Measurements from ENCODE around the gene NR5A1. TPM values are rescaled to one million over a fixed set of nuclear protein-coding genes. Genes with fewer than 3 reads are reported as not detected.

The NR5A1 gene
- total RNA-seq, 4 donors from 2014 or later: 0.17 TPM; not detected in 3

DNA sequence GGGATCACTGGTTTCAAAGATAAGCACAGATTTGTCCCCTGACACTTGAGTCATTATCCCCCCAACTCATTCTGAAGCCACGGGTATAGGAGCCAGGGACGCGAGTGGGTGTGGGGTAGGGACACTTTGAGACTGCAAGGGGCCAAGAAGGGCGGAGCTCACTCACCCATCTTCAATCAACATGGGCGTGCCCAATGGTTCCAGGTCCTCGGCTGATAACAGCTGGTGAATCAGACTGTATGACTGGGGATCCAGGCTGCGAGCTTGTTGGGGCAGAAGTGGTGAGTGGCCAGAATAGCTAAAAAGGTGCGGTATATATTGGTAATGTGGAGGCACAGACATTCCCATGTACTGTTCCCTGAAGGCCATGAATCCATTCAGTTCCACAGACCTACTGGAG, 30.7 kb upstream of the NR5A1 start:
- H3K27me3 ChIP-seq: no peaks in the 10 kb centered on the region
- no peak for DNase-seq (ENCODE audit: extremely low spot score)
- H3K4me1 ChIP-seq: no peaks in the 10 kb centered on the region
- no peak overlapping the region for H3K4me3 ChIP-seq
- intact Hi-C loops (cut with DNase I): loop anchor here (2.0 to 5.0 kb wide), 2 partner anchors 119 to 411 kb away; no protein-coding TSS in a partner anchor
- peaks cover 5 to 24% (median 10%) of the 10 kb centered on the region in 4 donors for H3K36me3 ChIP-seq
- no peaks in the 10 kb centered on the region for H3K9me3 ChIP-seq
- TF ChIP-seq, protein P1, sequence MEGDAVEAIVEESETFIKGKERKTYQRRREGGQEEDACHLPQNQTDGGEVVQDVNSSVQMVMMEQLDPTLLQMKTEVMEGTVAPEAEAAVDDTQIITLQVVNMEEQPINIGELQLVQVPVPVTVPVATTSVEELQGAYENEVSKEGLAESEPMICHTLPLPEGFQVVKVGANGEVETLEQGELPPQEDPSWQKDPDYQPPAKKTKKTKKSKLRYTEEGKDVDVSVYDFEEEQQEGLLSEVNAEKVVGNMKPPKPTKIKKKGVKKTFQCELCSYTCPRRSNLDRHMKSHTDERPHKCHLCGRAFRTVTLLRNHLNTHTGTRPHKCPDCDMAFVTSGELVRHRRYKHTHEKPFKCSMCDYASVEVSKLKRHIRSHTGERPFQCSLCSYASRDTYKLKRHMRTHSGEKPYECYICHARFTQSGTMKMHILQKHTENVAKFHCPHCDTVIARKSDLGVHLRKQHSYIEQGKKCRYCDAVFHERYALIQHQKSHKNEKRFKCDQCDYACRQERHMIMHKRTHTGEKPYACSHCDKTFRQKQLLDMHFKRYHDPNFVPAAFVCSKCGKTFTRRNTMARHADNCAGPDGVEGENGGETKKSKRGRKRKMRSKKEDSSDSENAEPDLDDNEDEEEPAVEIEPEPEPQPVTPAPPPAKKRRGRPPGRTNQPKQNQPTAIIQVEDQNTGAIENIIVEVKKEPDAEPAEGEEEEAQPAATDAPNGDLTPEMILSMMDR (IDR thresholded peaks at IDR 0.05): no peak
- TF ChIP-seq EP300 (IDR thresholded peaks at IDR 0.05): no peak
- WGBS: 95% methylated on average over 8 of the region's 8 CpGs
- H3K27ac ChIP-seq (replicated peaks in 1 of 4): no peak overlapping the region

DNA sequence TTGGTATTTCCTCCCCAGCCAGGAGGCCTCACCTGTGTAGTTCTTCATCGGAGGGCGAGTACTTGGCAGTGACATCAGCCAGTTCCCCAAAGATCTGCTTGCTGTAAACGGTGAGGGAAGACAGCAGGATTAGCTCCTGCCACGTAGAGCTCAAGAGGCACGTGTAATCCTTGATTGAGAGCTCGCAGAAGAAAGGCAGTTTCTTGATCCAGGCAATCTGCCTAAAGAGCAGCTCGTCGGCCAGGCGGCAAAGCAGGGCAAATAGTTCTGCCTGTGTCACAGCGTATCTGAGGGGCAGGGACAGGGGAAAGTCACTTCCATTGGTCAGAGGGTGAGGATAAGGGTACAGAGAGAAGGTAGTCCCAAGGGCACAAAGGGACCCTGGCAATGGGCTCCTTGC, 28.6 kb upstream of the NR5A1 start:
- Histone ChIP-seq H3K36me3 (peaks cover 5 to 24% (median 10%) of the 10 kb centered on the region in 4 donors), H3K27ac (replicated peaks in 1 of 4) (no peak overlapping the region), H3K4me3 (no peak overlapping the region), H3K27me3 (no peaks in the 10 kb centered on the region), H3K9me3 (no peaks in the 10 kb centered on the region), H3K4me1 (no peaks in the 10 kb centered on the region)
- TF ChIP-seq EP300 (IDR thresholded peaks at IDR 0.05) (no peak), POLR2A (IDR thresholded peaks at IDR 0.05; ENCODE audit: low read depth) (no peak), POLR2AphosphoS5 (IDR thresholded peaks at IDR 0.05) (no peak)
- TF ChIP-seq, protein P1 (IDR thresholded peaks at IDR 0.05): no peak
- DNase-seq (ENCODE audit: extremely low spot score): no peak
- WGBS: 95% methylated on average over 8 of the region's 10 CpGs
- intact Hi-C loops (cut with DNase I): loop anchor here (2.0 to 5.0 kb wide), 2 partner anchors 117 to 409 kb away; no protein-coding TSS in a partner anchor

DNA sequence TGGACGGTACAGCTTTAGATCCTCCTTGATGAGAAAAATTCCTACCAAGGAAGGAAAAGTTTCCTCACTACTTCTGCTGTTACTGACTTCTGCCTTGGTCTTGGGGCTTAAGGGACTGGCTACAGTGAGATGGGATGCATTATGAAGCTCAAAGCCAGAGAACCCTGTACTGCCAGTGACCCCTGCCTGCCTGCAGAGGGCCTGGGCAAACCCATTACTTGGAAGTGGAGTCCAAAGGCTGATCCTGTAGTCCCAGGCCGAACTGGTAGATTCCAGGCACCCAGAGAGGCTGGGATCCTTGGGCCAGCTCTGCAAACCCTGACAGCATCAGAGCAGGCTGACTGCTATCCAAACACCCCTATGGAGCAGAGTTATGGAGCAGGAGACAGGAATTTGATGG, 25.7 kb upstream of the NR5A1 start:
- DNase-seq (ENCODE audit: extremely low spot score): no peak
- TF ChIP-seq POLR2A (IDR thresholded peaks at IDR 0.05; ENCODE audit: low read depth): no peak
- TF ChIP-seq, protein P1 (IDR thresholded peaks at IDR 0.05): no peak
- TF ChIP-seq EP300 (IDR thresholded peaks at IDR 0.05): no peak
- no peak for TF ChIP-seq POLR2AphosphoS5 (IDR thresholded peaks at IDR 0.05)
- Histone ChIP-seq H3K4me3 (no peak overlapping the region), H3K27ac (replicated peaks in 1 of 4) (no peak overlapping the region), H3K9me3 (no peaks in the 10 kb centered on the region), H3K36me3 (peaks cover under 1 to 12% (median 10%) of the 10 kb centered on the region in 4 donors), H3K27me3 (no peaks in the 10 kb centered on the region), H3K4me1 (no peaks in the 10 kb centered on the region)
- intact Hi-C loops (cut with DNase I): no loop called here
- 93% methylated on average over 2 of the region's 2 CpGs for WGBS

DNA sequence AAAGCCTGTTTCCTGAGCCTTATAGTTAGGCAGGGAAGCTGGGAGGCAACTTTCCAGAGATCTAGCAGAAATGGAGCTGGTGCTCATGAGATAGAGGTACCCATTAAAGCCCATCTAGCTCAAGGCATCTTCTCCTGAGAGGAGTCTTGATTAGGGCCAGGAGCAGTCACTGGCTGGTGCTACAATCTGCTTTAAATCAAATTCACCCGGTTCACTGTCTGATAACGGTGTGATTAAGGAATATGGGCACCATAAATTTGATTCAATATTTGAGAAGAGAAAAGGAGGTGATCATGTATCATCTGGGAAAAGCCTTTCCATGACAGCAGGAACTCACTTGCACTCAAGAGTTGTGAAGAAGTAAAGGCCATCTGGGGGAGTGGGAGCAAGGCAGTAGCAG, 23.9 kb upstream of the NR5A1 start:
- no peak for TF ChIP-seq EP300 (IDR thresholded peaks at IDR 0.05)
- no peak for TF ChIP-seq POLR2A (IDR thresholded peaks at IDR 0.05; ENCODE audit: low read depth)
- TF ChIP-seq POLR2AphosphoS5 (IDR thresholded peaks at IDR 0.05): no peak
- TF ChIP-seq, protein P1 (IDR thresholded peaks at IDR 0.05): no peak
- no peak for DNase-seq (ENCODE audit: extremely low spot score)
- no peaks in the 10 kb centered on the region for H3K9me3 ChIP-seq
- H3K27me3 ChIP-seq: no peaks in the 10 kb centered on the region
- intact Hi-C loops (cut with DNase I): no loop called here
- no peak overlapping the region for H3K4me3 ChIP-seq
- H3K4me1 ChIP-seq: no peaks in the 10 kb centered on the region
- H3K27ac ChIP-seq (replicated peaks in 1 of 4): no peak overlapping the region
- WGBS: 94% methylated on average over 2 of the region's 2 CpGs
- H3K36me3 ChIP-seq: peaks cover 0 to 15% (median 10%) of the 10 kb centered on the region in 4 donors

DNA sequence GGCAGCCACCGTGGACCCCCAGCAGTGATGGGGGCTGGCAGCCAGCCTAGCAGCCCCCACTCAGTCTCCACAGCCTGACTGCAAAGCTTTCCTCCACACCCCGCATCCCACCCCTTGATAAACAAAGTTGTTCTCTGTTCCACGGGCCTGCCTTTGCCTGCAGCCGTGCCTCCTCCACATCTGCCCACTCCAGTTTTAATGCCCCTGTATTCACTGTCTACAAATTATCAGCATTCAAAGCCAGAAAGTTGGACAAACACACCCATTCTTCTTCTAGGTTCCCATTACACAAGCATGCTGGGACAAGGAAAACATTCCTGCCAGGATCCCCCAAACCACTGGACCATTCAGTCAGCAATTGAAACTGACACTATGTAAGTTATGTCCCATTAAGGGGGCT, 23.0 kb upstream of the NR5A1 start:
- Histone ChIP-seq H3K4me1 (no peaks in the 10 kb centered on the region), H3K36me3 (peaks cover 0 to 19% (median 3%) of the 10 kb centered on the region in 4 donors), H3K4me3 (no peak overlapping the region), H3K9me3 (no peaks in the 10 kb centered on the region), H3K27me3 (no peaks in the 10 kb centered on the region), H3K27ac (replicated peaks in 1 of 4) (no peak overlapping the region)
- intact Hi-C loops (cut with DNase I): no loop called here
- TF ChIP-seq POLR2AphosphoS5 (IDR thresholded peaks at IDR 0.05) (no peak), EP300 (IDR thresholded peaks at IDR 0.05) (no peak), POLR2A (IDR thresholded peaks at IDR 0.05; ENCODE audit: low read depth) (no peak)
- TF ChIP-seq, protein P1 (IDR thresholded peaks at IDR 0.05): no peak
- WGBS: 78% methylated on average over 4 of the region's 4 CpGs
- no peak for DNase-seq (ENCODE audit: extremely low spot score)

All from esophagus muscularis mucosa (tissue), 4 donors.